GM10847 (cell line): Measurements from ENCODE around the gene ZRANB3.

ENCODE experiments used
- POLR2A ChIP-seq: IDR thresholded peaks from 2 replicates; pipeline ENCODE4 v1.6.1; 2011; ENCODE audit not compliant: insufficient read length; ENCODE audit errors: extremely low read depth

The ZRANB3 gene

GRCh38 chr2:135096665-135097446 is 434.2 kb downstream of the ZRANB3 start:
- no peak for TF ChIP-seq POLR2A

GRCh38 chr2:135095591-135095990 is 435.4 kb downstream of the ZRANB3 start:
- TF ChIP-seq POLR2A, result no peak

GRCh38 chr2:135094508-135094907 is 436.5 kb downstream of the ZRANB3 start:
- TF ChIP-seq POLR2A, result no peak

GRCh38 chr2:135093670-135094330 is 437.2 kb downstream of the ZRANB3 start:
- TF ChIP-seq POLR2A, result no peak

GRCh38 chr2:135093193-135093592 is 437.8 kb downstream of the ZRANB3 start:
- no peak for TF ChIP-seq POLR2A

- TF ChIP-seq POLR2A, result no peak
Measured at GRCh38 chr2:135091681-135092080, 439.3 kb downstream of the ZRANB3 start.
